Measurements from ENCODE around the gene HIC1. TPM values are rescaled to one million over a fixed set of nuclear protein-coding genes. Genes with fewer than 3 reads are reported as not detected.

HIC1 gene
- total and polyA plus RNA-seq, 2 of the 4 experiments (the other 2 are of a cell fraction): 10.4 to 23.0 TPM

GRCh38 chr17:2106308-2106955, 51.5 kb downstream of the HIC1 start:
- Histone ChIP-seq H2BK20ac (ENCODE audit: low read depth, low read length) (peak overlapping the region; percentile 24; the same call in 1 of the 2 replicates), H3K27ac (ENCODE audit: insufficient read depth, low read length) (no peak overlapping the region), H3K4me1 (ENCODE audit: control insufficient read depth, insufficient read depth, low read length) (peaks cover 8% of the 10 kb centered on the region), H3K4me3 (ENCODE audit: insufficient read depth, low read depth, low read length) (no peak overlapping the region), H3K79me1 (ENCODE audit: low read depth in 1 of 2, low read length in 2 of 2) (peaks cover 14 to 24% of the 10 kb centered on the region in 2 experiments), H3K36me3 (ENCODE audit: control insufficient read depth, insufficient read depth, low read length) (no peaks in the 10 kb centered on the region; the same call in 1 of the 2 replicates), H4K8ac (ENCODE audit: low read depth in 2 of 2, low read length in 2 of 2) (peak overlapping the region in 1 of 2 experiments; percentile 3; a peak in 1 of 4 replicates), H3K14ac (replicated peaks; ENCODE audit: low read depth, low read length) (peak overlapping the region; percentile 36; the same call in 1 of the 2 replicates), H2BK120ac (ENCODE audit: low read depth, low read length) (no peak overlapping the region), H3K9ac (ENCODE audit: low read depth, low read length) (no peak overlapping the region), H3K9me1 (ENCODE audit: insufficient read depth, low read length) (peaks cover 2% of the 10 kb centered on the region; the same call in 1 of the 2 replicates), H4K91ac (ENCODE audit: insufficient read depth, low read depth, low read length) (no peak overlapping the region), H2BK15ac (ENCODE audit: low read depth, low read length) (peak overlapping the region; percentile 64; the same call in 1 of the 3 replicates), H3K23ac (ENCODE audit: low read depth, low read length) (no peak overlapping the region), H4K20me1 (ENCODE audit: insufficient read depth, low read length) (no peaks in the 10 kb centered on the region), H4K5ac (ENCODE audit: low read depth, low read length) (no peak overlapping the region), H2AK9ac (replicated peaks; ENCODE audit: low read depth, low read length, poor library complexity) (no peak overlapping the region), H2AFZ (replicated peaks; ENCODE audit: low read length, poor library complexity) (no peak overlapping the region), H3K9me3 (ENCODE audit: control insufficient read depth, insufficient read depth, low read length) (no peaks in the 10 kb centered on the region), H3K18ac (ENCODE audit: low read depth, low read length) (no peak overlapping the region), H3K4me2 (ENCODE audit: low read depth, low read length) (no peak overlapping the region), H3K56ac (ENCODE audit: extremely low read depth, insufficient read depth, low read length) (no peak overlapping the region), H2BK5ac (ENCODE audit: low read depth, low read length, poor library complexity, severe bottlenecking) (no peak overlapping the region), H2AK5ac (ENCODE audit: low read depth, low read length) (no peak overlapping the region), H3K27me3 (ENCODE audit: control insufficient read depth, insufficient read depth, low read length) (no peaks in the 10 kb centered on the region), H3K4ac (ENCODE audit: low read depth, low read length) (no peak overlapping the region)
- ATAC-seq (ENCODE audit: low read depth): no peak
- ChIA-PET CTCF (interaction anchor here (0.7 to 1.4 kb wide), 3 partner anchors 15 to 71 kb away, joined by 3 to 6 read pairs (median 4); no protein-coding TSS in a partner anchor), POLR2A (ENCODE audit: unreplicated experiment) (no interaction called here)
- intact Hi-C loops (cut with micrococcal nuclease): no loop called here
- no peak for DNase-seq
- TF ChIP-seq, protein P1, sequence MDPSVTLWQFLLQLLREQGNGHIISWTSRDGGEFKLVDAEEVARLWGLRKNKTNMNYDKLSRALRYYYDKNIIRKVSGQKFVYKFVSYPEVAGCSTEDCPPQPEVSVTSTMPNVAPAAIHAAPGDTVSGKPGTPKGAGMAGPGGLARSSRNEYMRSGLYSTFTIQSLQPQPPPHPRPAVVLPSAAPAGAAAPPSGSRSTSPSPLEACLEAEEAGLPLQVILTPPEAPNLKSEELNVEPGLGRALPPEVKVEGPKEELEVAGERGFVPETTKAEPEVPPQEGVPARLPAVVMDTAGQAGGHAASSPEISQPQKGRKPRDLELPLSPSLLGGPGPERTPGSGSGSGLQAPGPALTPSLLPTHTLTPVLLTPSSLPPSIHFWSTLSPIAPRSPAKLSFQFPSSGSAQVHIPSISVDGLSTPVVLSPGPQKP (IDR thresholded peaks at IDR 0.05; ENCODE audit: borderline replicate concordance, low read depth, low read length): no peak
- TF ChIP-seq MAFK (IDR thresholded peaks at IDR 0.05; ENCODE audit: low read depth, low read length) (no peak), USF2 (IDR thresholded peaks at IDR 0.05; ENCODE audit: low read depth, low read length) (no peak), MAZ (IDR thresholded peaks at IDR 0.05; ENCODE audit: borderline replicate concordance, low read depth, low read length) (no peak), RAD21 (IDR thresholded peaks at IDR 0.05; ENCODE audit: low read length) (no peak), RFX5 (IDR thresholded peaks at IDR 0.05; ENCODE audit: low read depth, low read length) (no peak), SMC3 (IDR thresholded peaks at IDR 0.05; ENCODE audit: low read depth, low read length) (no peak), CHD1 (IDR thresholded peaks at IDR 0.05; ENCODE audit: low read depth, low read length) (no peak), BHLHE40 (IDR thresholded peaks at IDR 0.05; ENCODE audit: low read depth, low read length) (no peak), RCOR1 (IDR thresholded peaks at IDR 0.05; ENCODE audit: insufficient replicate concordance, low read length) (no peak), CTCF (conservative IDR thresholded peaks at IDR 0.05; ENCODE audit: low read depth, low read length) (no peak)
- BruUV-seq (replicated peaks): no TSS peak
- 80% methylated on average over 6 of the region's 11 CpGs; no CpG with 5 or more reads in 1 of the 2 experiments for WGBS, 2 experiments (ENCODE audit: extremely low coverage in 2 of 2, insufficient read length in 1 of 2)
- in situ Hi-C loops (cut with MboI; ENCODE audit: low sequenced_read_pairs): no loop called here
- dilution Hi-C loops (cut with HindIII; ENCODE audit: low sequenced_read_pairs, unreplicated experiment): no loop called here
